Measurements from ENCODE around the gene PTPRG.

PTPRG gene

DNA sequence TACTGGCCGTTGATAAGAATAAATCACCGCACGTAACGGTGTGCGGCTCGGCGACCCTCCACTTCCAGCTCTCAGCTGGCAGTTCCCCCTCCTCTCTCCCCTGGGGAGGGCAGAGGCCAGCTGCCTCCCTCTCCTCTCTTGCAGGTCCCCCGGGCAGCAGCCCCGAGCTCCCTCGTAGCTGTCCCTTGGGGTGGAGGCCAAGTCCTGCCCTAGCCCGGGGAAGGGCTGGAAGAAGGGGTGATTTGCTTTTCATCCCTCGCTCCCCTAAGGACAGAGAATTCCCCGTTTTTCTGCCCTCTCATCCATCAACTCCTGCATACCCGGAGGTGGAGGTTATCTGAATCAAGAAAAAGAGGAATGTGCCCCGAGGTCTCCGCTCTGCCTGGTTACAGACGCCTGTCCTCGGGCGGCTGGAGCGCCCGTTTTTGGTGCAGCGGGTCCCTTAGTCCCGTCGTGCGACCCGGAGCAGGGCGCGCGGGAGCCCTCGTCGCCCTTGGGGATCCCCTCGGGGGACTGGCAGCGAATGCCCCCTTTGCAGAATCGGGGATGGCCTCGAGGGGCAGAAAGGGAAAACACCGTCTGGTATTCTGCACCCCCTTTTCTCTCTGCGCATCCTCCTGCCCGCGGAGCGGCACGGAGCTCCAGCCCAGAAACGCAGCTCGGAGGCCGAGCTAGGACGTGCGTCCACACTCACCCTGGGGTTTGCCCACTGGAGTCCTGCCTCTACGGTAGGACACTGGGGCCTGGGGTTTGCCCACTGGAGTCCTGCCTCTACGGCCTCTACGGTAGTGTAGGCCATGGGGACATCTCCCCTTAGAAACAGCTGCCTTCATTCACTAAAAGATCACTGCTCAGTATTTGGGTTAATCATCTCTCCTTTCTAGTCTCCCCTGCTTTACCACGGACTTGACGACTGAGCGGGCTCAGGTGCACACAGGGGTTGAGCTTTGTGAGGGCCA lies 2.2 kb downstream of the PTPRG start:
- DNase-seq, result no peak

- no peak for DNase-seq
These were observed 3.2 kb downstream of the PTPRG start for GRCh38 chr3:61564395-61565059.

DNA sequence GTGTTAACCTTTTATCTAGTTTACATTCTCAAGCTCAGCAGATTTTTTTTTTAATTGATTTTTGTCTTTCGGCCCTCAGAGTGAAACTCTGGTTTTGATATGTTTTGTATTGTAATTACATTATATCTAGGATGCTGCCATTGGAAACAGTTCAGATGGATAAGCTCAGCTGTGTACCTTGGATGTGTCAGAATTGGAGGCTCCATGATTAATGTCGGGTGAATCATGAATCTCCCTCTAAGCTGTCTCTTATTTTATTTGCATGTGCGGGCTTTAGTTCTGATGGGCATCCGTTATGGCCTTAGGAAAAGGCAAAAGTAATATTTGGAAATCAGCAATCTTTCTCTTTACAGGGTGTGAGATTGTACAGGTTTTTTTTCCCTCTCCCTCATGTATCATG lies 4.2 kb downstream of the PTPRG start:
- DNase-seq, result no peak

GRCh38 chr3:61568127-61568526 lies 6.8 kb downstream of the PTPRG start:
- DNase-seq, result no peak

- DNase-seq, result no peak
These were observed 8.6 kb downstream of the PTPRG start for GRCh38 chr3:61569856-61570580.

DNA sequence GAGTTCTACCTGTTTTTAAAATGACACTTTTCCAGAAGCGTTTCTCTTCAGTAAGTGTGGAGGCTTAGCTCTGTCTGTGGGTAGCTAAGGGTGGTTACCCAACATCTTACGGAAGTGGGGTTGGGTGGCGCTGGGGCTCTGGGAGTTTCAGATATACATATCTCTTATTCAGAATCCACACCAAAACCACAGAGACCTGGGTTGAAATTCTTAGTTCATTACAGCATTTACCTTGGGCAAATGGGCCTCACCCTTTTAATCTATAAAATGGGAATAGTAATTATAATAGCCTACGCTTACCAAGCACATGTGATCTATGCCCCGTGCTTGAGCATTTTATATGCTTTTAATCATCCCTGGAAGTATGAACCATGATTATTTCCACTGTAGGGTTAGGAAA lies 9.4 kb downstream of the PTPRG start:
- no peak for DNase-seq

- DNase-seq, result no peak
These were observed 10.4 kb downstream of the PTPRG start for GRCh38 chr3:61571516-61572336.

- DNase-seq, result no peak
These were observed 11.5 kb downstream of the PTPRG start for GRCh38 chr3:61572879-61573278.

DNA sequence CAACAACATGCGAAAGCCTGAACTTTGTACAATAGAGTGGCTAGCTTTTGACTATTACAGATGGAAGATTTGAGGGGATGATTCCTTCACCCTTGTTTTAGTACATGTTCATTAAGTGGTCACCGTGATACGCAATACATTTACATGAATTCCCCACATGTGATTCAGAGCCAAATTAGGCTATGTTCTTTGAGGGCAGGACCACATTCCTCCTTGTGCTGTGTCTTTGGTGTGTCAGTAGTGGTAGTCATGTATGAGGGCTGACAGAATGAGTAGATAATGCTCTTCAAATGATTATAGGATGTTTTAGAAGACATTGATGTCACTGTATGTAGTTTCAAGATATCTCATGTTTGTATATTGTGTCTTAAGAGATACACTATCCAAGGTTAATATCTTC lies 12.1 kb downstream of the PTPRG start:
- no peak for DNase-seq

DNA sequence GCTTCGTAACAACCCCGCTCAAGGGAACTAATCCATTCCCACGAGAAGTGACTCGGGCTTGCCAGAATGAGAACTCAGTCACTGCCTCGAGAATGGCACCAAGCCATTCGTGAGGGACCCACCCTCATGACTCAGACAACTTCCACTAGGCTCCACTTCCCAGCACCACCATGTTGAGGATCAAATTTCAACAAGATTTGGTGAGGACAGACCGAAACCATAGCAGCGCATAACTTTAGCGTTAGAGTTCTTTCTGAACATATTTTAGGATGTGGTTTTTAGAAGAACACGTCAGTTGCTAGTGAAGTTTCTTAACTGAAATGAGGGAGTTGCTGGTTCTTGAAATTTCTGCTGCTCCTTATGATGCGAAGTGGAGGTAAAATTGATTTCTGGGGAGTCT lies 13.5 kb downstream of the PTPRG start:
- DNase-seq, result no peak

GRCh38 chr3:61575893-61576292 lies 14.5 kb downstream of the PTPRG start:
- no peak for DNase-seq

DNA sequence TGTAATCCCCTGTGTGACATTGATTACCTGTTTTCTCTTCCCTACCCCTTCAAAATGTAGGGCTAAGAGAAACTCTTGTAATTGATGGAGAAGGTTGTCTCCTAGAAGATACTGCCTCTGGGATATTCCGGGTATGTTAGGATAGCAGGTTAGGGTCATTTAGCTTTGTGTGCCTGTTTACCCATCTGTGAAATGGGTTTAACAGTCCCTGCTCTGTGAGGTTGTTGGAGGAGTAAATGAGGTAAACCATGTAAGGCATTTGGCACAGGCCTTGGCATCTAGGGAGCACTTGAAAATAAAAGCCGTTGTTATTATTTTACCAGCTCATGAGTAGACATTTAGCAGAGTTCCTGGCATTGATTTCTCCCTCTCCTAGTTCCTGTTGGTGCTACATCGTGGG lies 16.4 kb downstream of the PTPRG start:
- DNase-seq, result no peak

GRCh38 chr3:61578667-61579367 lies 17.4 kb downstream of the PTPRG start:
- DNase-seq, result no peak

- DNase-seq, result no peak
These were observed 18.3 kb downstream of the PTPRG start for GRCh38 chr3:61579685-61580084.

- no peak for DNase-seq
These were observed 19.7 kb downstream of the PTPRG start for GRCh38 chr3:61580982-61581643.

DNA sequence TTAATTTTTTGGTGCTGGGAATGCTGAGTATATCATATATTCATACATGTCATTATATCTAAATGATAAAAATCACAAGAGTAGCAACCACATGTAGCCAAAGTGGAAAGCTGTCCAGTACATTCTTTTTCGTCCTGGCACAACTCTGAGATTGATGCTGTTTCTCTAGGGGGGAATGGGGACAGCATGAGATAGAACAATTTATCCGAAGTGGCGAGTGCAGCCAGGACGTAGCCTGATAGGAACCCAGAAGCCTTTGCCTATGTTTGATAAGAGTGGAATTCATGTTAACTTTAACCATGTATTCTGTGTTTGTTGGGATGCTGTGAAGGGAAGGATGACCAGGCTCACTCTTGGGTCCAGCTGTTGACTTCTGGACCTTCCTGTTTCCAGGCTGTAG lies 20.9 kb downstream of the PTPRG start:
- no peak for DNase-seq

DNA sequence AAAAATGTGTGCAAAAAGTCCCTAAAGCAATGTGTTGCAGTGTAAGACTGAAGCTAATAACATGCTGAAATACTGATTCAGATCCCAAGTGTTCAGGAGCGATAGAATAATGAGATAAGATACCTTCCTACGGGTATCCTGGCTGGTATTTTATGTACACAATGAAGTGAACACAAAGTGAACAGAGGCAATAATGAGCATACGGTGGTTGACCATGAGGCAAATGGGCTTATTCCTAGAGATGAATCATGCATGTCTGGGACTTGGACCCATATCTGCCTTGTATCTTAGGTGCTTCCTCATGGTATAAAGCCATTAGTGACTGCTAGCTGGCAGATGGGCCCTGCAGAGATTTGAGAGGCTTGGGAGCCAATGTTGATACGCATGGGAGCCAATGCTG lies 21.5 kb downstream of the PTPRG start:
- no peak for DNase-seq

GRCh38 chr3:61583890-61584875 lies 22.8 kb downstream of the PTPRG start:
- DNase-seq, result no peak

DNA sequence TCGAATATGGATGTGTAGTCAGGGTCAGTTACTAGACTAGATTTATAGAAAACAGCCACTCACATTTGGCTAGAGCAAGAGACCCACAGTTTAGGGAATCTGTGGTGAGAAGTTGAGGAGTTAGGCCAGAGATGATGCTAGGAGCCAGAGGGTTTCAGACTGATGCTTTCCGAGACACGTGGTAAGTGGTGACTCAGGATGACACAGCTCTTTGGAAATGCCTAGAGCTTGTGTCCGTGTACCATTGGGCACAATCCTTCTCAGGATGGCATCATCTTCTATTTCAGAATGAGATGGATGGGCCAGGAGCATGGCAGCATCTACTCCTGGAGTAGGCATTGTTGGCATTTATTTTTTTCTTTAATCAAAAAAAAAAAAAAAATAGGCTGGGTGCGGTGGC lies 28.5 kb downstream of the PTPRG start:
- DNase-seq, result no peak

DNA sequence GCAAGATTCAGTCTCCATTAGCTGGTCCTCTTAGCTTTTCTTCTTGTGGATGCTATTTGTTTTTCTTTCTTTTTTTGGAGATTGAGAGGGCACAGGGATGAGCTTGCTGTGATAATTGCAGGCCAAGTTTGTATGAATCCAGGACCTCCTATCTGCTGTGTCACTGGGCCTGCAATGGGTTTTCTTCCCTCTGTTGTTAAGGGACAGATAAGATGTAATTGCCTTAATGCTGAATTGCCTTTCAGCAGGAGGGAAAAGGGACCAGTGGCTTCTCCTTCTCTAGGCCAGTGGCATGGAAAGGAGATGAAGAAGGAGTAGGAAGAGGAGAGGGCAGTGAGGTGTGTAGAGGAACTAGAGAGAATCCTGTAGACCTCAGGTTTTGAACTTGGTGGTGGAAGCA lies 29.9 kb downstream of the PTPRG start:
- no peak for DNase-seq

All from NCI-H2029 treated with DMSO at 0.1 percent for 48 hours (cell line).